Measurements from ENCODE around the gene SEC22A. TPM values are rescaled to one million over a fixed set of nuclear protein-coding genes. Genes with fewer than 3 reads are reported as not detected.

The SEC22A gene
- polyA plus RNA-seq, 4 donors: 4.6 to 17.3 (median 8.3) TPM

DNA sequence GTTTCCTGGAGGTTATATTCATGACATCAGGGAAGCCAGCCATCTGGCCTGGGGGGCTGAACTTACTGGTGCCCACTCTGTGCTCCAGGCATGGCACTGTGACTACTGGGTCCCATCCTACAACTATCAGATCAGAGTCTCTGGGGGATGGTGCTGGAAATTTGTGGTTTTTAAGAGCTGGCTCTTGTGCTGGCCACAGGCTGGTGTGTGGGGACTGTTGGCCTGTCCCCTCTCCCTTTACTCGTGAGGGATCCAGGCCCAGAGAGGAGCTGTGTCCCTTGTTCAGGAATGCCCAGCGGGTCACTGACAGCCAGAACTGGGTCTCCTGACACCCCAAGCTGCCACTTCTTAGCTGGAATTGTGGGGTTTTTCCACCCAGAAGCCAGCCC lies 44.5 kb upstream of the SEC22A start:
- 74 to 87% (median 79%) methylated on average over 2 of the region's 2 CpGs for WGBS, 3 donors
- no peak overlapping the region for H3K4me3 ChIP-seq (ENCODE audit: low read depth in 1 of 3, low read length in 3 of 3)
- no peaks in the 10 kb centered on the region for H3K9me3 ChIP-seq (ENCODE audit: control insufficient read depth in 2 of 2, insufficient read depth in 1 of 2, low read depth in 1 of 2, low read length in 1 of 2)
- FAIRE-seq (no peak), DNase-seq (no peak)
- H3K36me3 ChIP-seq (ENCODE audit: control insufficient read depth in 3 of 3, insufficient read depth in 2 of 3, low read depth in 1 of 3, low read length in 3 of 3): peaks cover 5 to 74% (median 6%) of the 10 kb centered on the region in 3 donors
- no peak overlapping the region for H3K27ac ChIP-seq (ENCODE audit: low read depth in 1 of 3, low read length in 2 of 3)
- H3K4me1 ChIP-seq (ENCODE audit: control insufficient read depth in 3 of 3, insufficient read depth in 2 of 3, low read depth in 1 of 3, low read length in 2 of 3): no peaks in the 10 kb centered on the region
- no peaks in the 10 kb centered on the region for H3K27me3 ChIP-seq (ENCODE audit: control insufficient read depth in 3 of 3, insufficient read depth in 3 of 3, low read length in 3 of 3)

DNA sequence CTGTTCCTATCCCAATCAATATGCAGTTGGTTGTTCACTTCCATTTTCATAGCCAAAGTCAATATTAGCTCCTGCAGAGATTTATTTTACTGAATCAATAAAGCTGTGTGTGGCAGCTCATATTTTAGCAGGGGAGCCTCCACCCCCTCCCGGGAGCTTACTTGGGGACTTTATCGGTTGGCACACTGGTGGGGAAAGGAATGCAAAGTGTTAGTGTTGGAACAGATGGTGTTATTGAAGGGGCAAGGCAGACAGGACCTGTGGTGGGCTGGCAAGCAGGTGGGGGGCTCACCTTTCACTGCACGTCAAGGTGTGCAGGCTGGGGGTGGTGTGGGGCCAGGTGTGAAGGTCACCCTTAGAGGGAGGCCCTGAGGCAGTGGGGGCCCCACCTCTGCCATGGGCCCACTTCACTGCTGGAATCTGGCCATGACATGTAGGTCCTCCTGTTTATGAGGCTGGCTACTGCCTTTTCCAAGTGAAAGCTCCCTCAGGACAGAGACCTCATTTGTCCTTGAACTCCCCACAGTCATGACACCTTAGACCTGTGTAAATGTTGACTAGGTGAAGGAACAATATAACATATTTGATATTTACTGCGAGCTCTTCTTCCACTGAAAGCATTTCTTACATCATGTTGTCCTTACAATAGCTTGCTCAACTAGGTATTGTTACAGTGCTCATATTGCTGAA lies 44.0 kb upstream of the SEC22A start:
- H3K27ac ChIP-seq (ENCODE audit: low read depth in 1 of 3, low read length in 2 of 3): no peak overlapping the region
- H3K9me3 ChIP-seq (ENCODE audit: control insufficient read depth in 2 of 2, insufficient read depth in 1 of 2, low read depth in 1 of 2, low read length in 1 of 2): no peaks in the 10 kb centered on the region
- H3K27me3 ChIP-seq (ENCODE audit: control insufficient read depth in 3 of 3, insufficient read depth in 3 of 3, low read length in 3 of 3): no peaks in the 10 kb centered on the region
- FAIRE-seq: no peak
- DNase-seq: no peak
- 81 to 88% (median 84%) methylated on average over 4 of the region's 4 CpGs for WGBS, 3 donors
- peaks cover 3 to 73% (median 5%) of the 10 kb centered on the region in 3 donors for H3K36me3 ChIP-seq (ENCODE audit: control insufficient read depth in 3 of 3, insufficient read depth in 2 of 3, low read depth in 1 of 3, low read length in 3 of 3)
- no peak overlapping the region for H3K4me3 ChIP-seq (ENCODE audit: low read depth in 1 of 3, low read length in 3 of 3)
- no peaks in the 10 kb centered on the region for H3K4me1 ChIP-seq (ENCODE audit: control insufficient read depth in 3 of 3, insufficient read depth in 2 of 3, low read depth in 1 of 3, low read length in 2 of 3)

DNA sequence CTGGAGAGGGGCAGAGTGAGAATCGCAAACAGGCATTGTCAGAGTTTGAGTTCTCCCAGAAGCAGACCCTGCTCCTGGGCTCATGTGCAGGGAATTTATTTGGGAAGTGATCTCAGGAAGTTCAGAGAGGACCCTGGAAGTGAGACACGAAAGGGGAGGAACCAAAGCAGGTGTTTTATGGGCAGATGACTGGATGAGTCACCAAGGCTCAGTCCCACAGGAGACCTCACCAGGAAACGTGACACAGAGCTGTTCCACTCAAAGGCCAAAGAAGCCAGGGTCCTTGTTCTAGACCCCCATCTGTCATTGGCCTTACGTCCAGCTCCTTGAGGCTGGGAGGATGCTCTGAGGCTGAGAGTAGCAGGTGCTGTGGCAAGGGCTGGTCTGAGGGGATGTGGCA lies 43.4 kb upstream of the SEC22A start:
- FAIRE-seq (no peak), DNase-seq (peak; percentile 9 to 32)
- Histone ChIP-seq H3K4me1 (ENCODE audit: control insufficient read depth in 3 of 3, insufficient read depth in 2 of 3, low read depth in 1 of 3, low read length in 2 of 3) (no peaks in the 10 kb centered on the region), H3K9me3 (ENCODE audit: control insufficient read depth in 2 of 2, insufficient read depth in 1 of 2, low read depth in 1 of 2, low read length in 1 of 2) (no peaks in the 10 kb centered on the region), H3K27ac (ENCODE audit: low read depth in 1 of 3, low read length in 2 of 3) (no peak overlapping the region), H3K4me3 (ENCODE audit: low read depth in 1 of 3, low read length in 3 of 3) (no peak overlapping the region), H3K27me3 (ENCODE audit: control insufficient read depth in 3 of 3, insufficient read depth in 3 of 3, low read length in 3 of 3) (no peaks in the 10 kb centered on the region), H3K36me3 (ENCODE audit: control insufficient read depth in 3 of 3, insufficient read depth in 2 of 3, low read depth in 1 of 3, low read length in 3 of 3) (peaks cover 5 to 79% (median 6%) of the 10 kb centered on the region in 3 donors)
- 57 to 70% (median 62%) methylated on average over 4 of the region's 4 CpGs for WGBS, 3 donors

DNA sequence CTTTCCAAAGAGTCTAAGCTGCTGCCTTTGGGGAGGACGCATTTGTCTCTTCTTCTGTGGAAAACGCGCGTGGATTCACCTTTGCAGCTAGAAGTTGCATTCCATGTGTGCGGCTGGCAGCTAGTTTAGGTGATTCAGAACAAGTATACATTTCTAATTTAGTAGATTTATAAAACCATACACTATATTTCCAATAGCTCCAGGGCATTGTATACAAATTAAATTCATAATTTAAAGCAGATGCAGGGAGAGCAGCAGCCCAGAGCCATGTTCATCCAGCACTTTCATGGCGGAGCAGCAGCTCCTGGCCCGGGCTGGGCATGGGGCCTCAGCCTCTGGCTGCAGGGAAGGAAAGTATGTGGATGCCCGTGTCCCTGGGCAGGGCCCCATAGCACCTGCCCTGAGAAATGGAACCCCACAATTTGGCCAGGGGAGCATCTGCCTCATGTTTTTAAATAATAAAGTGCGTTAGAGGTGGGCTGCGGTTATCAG lies 42.8 kb upstream of the SEC22A start:
- H3K36me3 ChIP-seq (ENCODE audit: control insufficient read depth in 3 of 3, insufficient read depth in 2 of 3, low read depth in 1 of 3, low read length in 3 of 3): peaks cover 5 to 79% (median 7%) of the 10 kb centered on the region in 3 donors

DNA sequence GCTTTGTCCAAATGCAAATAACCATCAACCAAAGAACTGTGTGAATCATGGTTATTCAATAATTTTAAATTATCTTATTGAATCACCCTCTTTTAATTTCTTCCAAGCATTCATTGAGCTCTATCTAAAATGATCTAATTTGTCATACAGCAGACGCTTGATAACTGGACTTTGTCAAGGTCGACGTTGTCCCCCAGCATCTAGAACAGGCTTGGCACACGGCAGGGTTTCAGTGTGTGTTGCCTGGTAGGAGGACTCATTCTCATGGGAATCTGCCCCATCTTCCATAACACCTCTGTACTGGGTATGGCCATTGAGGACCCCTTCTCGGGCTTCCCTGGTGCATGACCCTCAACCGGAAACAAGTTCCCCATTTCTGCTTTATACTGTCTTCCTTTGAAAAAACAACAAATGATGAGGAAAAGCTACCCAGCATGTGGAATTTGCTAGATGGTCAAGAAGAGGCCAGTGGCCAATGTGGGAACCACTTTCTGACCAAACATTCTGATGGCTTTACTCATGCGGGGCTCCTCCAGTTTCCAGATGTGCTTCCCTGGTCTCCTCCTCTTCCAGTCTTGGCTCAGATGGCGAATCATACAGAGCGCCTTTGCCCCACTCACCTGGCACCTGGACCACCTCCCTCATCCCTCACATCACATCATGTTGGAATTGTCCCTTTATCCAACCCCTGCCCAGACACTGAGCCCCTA lies 41.7 kb upstream of the SEC22A start:
- no peak for FAIRE-seq
- Histone ChIP-seq H3K9me3 (ENCODE audit: control insufficient read depth in 2 of 2, insufficient read depth in 1 of 2, low read depth in 1 of 2, low read length in 1 of 2) (no peaks in the 10 kb centered on the region), H3K27me3 (ENCODE audit: control insufficient read depth in 3 of 3, insufficient read depth in 3 of 3, low read length in 3 of 3) (no peaks in the 10 kb centered on the region), H3K36me3 (ENCODE audit: control insufficient read depth in 3 of 3, insufficient read depth in 2 of 3, low read depth in 1 of 3, low read length in 3 of 3) (peaks cover 5 to 75% (median 10%) of the 10 kb centered on the region in 3 donors), H3K27ac (ENCODE audit: low read depth in 1 of 3, low read length in 2 of 3) (no peak overlapping the region), H3K4me1 (ENCODE audit: control insufficient read depth in 3 of 3, insufficient read depth in 2 of 3, low read depth in 1 of 3, low read length in 2 of 3) (no peaks in the 10 kb centered on the region), H3K4me3 (ENCODE audit: low read depth in 1 of 3, low read length in 3 of 3) (no peak overlapping the region)
- WGBS, 3 donors: 89 to 96% (median 89%) methylated on average over 9 of the region's 9 CpGs
- DNase-seq: no peak

More for the DNA sequence above, 42.8 kb upstream of the SEC22A start:
- H3K4me1 ChIP-seq (ENCODE audit: control insufficient read depth in 3 of 3, insufficient read depth in 2 of 3, low read depth in 1 of 3, low read length in 2 of 3): no peaks in the 10 kb centered on the region
- FAIRE-seq: no peak
- H3K4me3 ChIP-seq (ENCODE audit: low read depth in 1 of 3, low read length in 3 of 3): no peak overlapping the region
- H3K27me3 ChIP-seq (ENCODE audit: control insufficient read depth in 3 of 3, insufficient read depth in 3 of 3, low read length in 3 of 3): no peaks in the 10 kb centered on the region
- H3K27ac ChIP-seq (ENCODE audit: low read depth in 1 of 3, low read length in 2 of 3): no peak overlapping the region
- 95 to 98% (median 97%) methylated on average over 10 of the region's 10 CpGs for WGBS, 3 donors
- no peaks in the 10 kb centered on the region for H3K9me3 ChIP-seq (ENCODE audit: control insufficient read depth in 2 of 2, insufficient read depth in 1 of 2, low read depth in 1 of 2, low read length in 1 of 2)
- DNase-seq: no peak

DNA sequence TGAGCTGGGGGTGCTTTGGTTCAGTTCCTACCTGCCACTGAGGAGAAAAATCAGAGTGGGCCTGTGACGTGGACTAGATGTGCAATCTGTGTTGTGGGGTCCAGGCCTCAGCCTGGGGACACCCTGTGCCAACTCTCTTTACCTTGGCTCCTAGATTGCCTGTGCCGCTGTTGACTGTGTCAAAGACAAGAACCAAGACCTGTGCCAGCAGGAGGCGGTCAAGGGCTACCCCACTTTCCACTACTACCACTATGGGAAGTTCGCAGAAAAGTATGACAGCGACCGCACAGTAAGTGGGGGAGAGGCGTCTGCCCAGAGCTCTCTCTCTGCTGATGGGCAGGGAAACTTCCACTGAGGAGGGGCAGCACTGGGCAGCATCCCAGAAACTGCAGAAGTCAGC lies 40.6 kb upstream of the SEC22A start:
- Histone ChIP-seq H3K27ac (ENCODE audit: low read depth in 1 of 3, low read length in 2 of 3) (no peak overlapping the region), H3K9me3 (ENCODE audit: control insufficient read depth in 2 of 2, insufficient read depth in 1 of 2, low read depth in 1 of 2, low read length in 1 of 2) (no peaks in the 10 kb centered on the region), H3K36me3 (ENCODE audit: control insufficient read depth in 3 of 3, insufficient read depth in 2 of 3, low read depth in 1 of 3, low read length in 3 of 3) (peaks cover 4 to 69% (median 10%) of the 10 kb centered on the region in 3 donors), H3K4me3 (ENCODE audit: low read depth in 1 of 3, low read length in 3 of 3) (no peak overlapping the region), H3K27me3 (ENCODE audit: control insufficient read depth in 3 of 3, insufficient read depth in 3 of 3, low read length in 3 of 3) (no peaks in the 10 kb centered on the region), H3K4me1 (ENCODE audit: control insufficient read depth in 3 of 3, insufficient read depth in 2 of 3, low read depth in 1 of 3, low read length in 2 of 3) (no peaks in the 10 kb centered on the region)
- 94 to 96% (median 95%) methylated on average over 7 of the region's 7 CpGs for WGBS, 3 donors
- DNase-seq (no peak), FAIRE-seq (no peak)

DNA sequence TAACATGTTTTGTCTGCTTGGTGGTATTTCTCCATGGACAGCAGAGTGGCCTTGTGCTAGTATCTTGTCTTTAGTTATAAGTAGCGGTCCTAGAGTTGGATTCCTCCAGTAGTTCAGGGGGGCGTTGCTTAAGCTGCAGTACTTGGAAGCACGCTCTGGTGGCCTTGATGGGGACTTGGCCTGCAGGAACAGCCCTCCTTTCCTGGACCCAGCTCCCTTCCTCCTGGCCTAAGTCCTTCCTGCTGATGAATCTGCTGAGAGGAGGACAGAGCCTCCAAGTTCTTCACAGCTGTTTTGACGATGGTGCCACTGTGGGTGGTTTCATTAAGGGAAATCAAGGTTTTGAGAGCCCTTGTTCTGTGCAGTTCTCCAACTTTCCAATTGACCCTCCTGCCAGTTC lies 38.6 kb upstream of the SEC22A start:
- Histone ChIP-seq H3K4me1 (ENCODE audit: control insufficient read depth in 3 of 3, insufficient read depth in 2 of 3, low read depth in 1 of 3, low read length in 2 of 3) (no peaks in the 10 kb centered on the region), H3K27ac (ENCODE audit: low read depth in 1 of 3, low read length in 2 of 3) (no peak overlapping the region), H3K9me3 (ENCODE audit: control insufficient read depth in 2 of 2, insufficient read depth in 1 of 2, low read depth in 1 of 2, low read length in 1 of 2) (no peaks in the 10 kb centered on the region), H3K4me3 (ENCODE audit: low read depth in 1 of 3, low read length in 3 of 3) (no peak overlapping the region), H3K36me3 (ENCODE audit: control insufficient read depth in 3 of 3, insufficient read depth in 2 of 3, low read depth in 1 of 3, low read length in 3 of 3) (peaks cover 4 to 59% (median 10%) of the 10 kb centered on the region in 3 donors), H3K27me3 (ENCODE audit: control insufficient read depth in 3 of 3, insufficient read depth in 3 of 3, low read length in 3 of 3) (no peaks in the 10 kb centered on the region)
- FAIRE-seq (no peak), DNase-seq (no peak)
- 88 to 98% (median 95%) methylated on average over 4 of the region's 4 CpGs for WGBS, 3 donors

DNA sequence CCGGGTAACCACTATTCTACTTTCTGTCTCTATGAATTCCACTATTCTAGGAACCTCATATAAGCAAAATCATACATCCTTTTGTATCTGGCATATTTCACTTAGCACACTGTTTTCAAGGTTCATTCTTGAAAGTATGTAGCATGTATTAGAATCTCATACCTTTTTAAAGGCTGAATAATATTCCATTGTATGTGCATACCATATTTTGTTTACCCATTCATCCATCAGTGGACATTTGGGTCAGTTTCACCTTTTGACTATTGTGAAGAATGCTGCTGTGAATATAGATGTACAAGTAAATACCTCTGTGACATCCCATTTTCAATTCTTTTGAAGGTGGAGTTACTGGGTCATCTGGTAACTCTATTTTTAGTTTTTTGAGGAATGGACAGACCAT lies 36.6 kb upstream of the SEC22A start:
- Histone ChIP-seq H3K4me3 (ENCODE audit: low read depth in 1 of 3, low read length in 3 of 3) (no peak overlapping the region), H3K9me3 (ENCODE audit: control insufficient read depth in 2 of 2, insufficient read depth in 1 of 2, low read depth in 1 of 2, low read length in 1 of 2) (no peaks in the 10 kb centered on the region), H3K27ac (ENCODE audit: low read depth in 1 of 3, low read length in 2 of 3) (no peak overlapping the region), H3K27me3 (ENCODE audit: control insufficient read depth in 3 of 3, insufficient read depth in 3 of 3, low read length in 3 of 3) (no peaks in the 10 kb centered on the region), H3K4me1 (ENCODE audit: control insufficient read depth in 3 of 3, insufficient read depth in 2 of 3, low read depth in 1 of 3, low read length in 2 of 3) (no peaks in the 10 kb centered on the region), H3K36me3 (ENCODE audit: control insufficient read depth in 3 of 3, insufficient read depth in 2 of 3, low read depth in 1 of 3, low read length in 3 of 3) (peaks cover 7 to 41% (median 9%) of the 10 kb centered on the region in 3 donors)
- no peak for DNase-seq
- FAIRE-seq: no peak
- WGBS, 3 donors: 91 to 96% (median 96%) methylated on average over 1 of the region's 1 CpG
